Gastroesophageal sphincter (tissue), 4 donors: ENCODE results near the gene BPIFA1. TPM values are rescaled to one million over a fixed set of nuclear protein-coding genes. Genes with fewer than 3 reads are reported as not detected.

Source experiments
- ATAC-seq: fragments of 150-250 bp; one replicate; pipeline ENCODE4 v1.9.1; 2016; ENCODE audit warnings: mild to moderate bottlenecking, moderate library complexity
- H3K27ac ChIP-seq, 4 donors: fragments of 200-600 bp; sonication (generic) in 3 of 4; 1 replicate in 3 of 4; 2 replicates in 1 of 4; pipeline ENCODE4 v1.5.1; 2016 to 2019
- H3K27me3 ChIP-seq: fragments of 200-600 bp; sonication (generic); one replicate; pipeline ENCODE4 v1.5.1; 2019
- H3K36me3 ChIP-seq, 2 donors: fragments of 200-600 bp; sonication (generic); one replicate each; pipeline ENCODE4 v1.5.1; 2019; ENCODE audit warnings: control low read depth in 1 of 2
- H3K4me1 ChIP-seq, 3 donors: fragments of 200-600 bp; sonication (generic); 1 replicate in 2 of 3; 2 replicates in 1 of 3; pipeline ENCODE4 v1.5.1; 2016 to 2019; ENCODE audit warnings: control low read depth in 2 of 3
- H3K4me3 ChIP-seq, 2 donors: fragments of 200-600 bp; sonication (generic); one replicate each; pipeline ENCODE4 v1.5.1; 2019; ENCODE audit warnings: mild to moderate bottlenecking in 1 of 2, moderate library complexity in 1 of 2
- H3K9me3 ChIP-seq, 3 donors: fragments of 200-600 bp; sonication (generic); one replicate each; pipeline ENCODE4 v1.5.1; 2017 to 2019; ENCODE audit warnings: control low read depth in 2 of 3
- EP300 ChIP-seq: sonication (generic); formaldehyde crosslinking; IDR thresholded peaks from one replicate; pipeline ENCODE4 v1.6.1; 2017; ENCODE audit warnings: antibody characterized with exemption, mild to moderate bottlenecking
- POLR2A ChIP-seq, 2 donors: fragments of 450-650 bp; IDR thresholded peaks; one replicate each; pipeline ENCODE4 v1.6.1; 2017; ENCODE audit warnings: antibody characterized with exemption in 2 of 2, mild to moderate bottlenecking in 2 of 2, moderate library complexity in 1 of 2
- POLR2AphosphoS5 ChIP-seq: sonication (generic); formaldehyde crosslinking; IDR thresholded peaks from one replicate; pipeline ENCODE4 v1.6.1; 2017; ENCODE audit warnings: antibody characterized with exemption
- WGBS, 2 donors: methylation state at CpG; one replicate each; pipeline ENCODE4 v1.1.5; 2018; ENCODE audit warnings: low coverage in 1 of 2; 5-methylcytosine and 5-hydroxymethylcytosine counted together
- total RNA-seq, 4 donors: library from RNA; depleted of rRNA; stranded (reverse); fragments of >200 nt; gene quantifications; one replicate each; pipeline ENCODE4 v1.1.0, GENCODE V29; 2016
- TF ChIP-seq, protein P1 (sequence below), 4 experiments: fragments of 200-600 bp in 2 of 4; fragments of 450-650 bp in 2 of 4; sonication (generic) in 1 of 4; IDR thresholded peaks; one replicate each; pipeline ENCODE4 v1.5.1; 2017 to 2019; ENCODE audit warnings: antibody characterized with exemption in 4 of 4, mild to moderate bottlenecking in 2 of 4, moderate library complexity in 2 of 4

The BPIFA1 gene
- total RNA-seq, 4 donors from 2014 or later = not detected

DNA sequence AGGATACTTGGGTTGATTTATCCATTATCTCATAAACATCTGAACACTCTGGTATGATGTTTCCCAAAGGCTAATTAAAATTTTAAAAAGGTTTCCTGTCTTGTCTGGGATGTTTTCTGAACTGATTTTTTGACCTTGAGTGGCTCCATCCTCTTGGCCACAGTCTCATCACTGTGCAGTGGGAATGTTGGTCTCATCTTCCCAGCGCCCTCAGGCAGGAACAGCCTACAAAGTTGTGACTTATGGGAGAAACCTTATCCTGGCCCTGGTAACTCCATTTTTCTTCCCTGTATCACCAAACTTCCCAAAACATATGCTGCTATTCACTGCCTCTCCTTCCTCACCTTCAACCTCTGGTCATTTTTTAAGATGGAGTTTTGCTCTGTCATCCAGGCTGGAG is 25.4 kb upstream of the BPIFA1 start:
- Histone ChIP-seq H3K27me3 (peaks cover 66% of the 10 kb centered on the region), H3K4me3 (no peak overlapping the region), H3K27ac (no peak overlapping the region), H3K9me3 (no peaks in the 10 kb centered on the region), H3K36me3 (no peaks in the 10 kb centered on the region), H3K4me1 (no peaks in the 10 kb centered on the region)
- WGBS, 2 donors = 53 to 60% methylated on average over 1 of the region's 1 CpG
- no peak for ATAC-seq
- TF ChIP-seq POLR2AphosphoS5 (no peak), EP300 (no peak), POLR2A (IDR thresholded peaks at IDR 0.05) (no peak)

DNA sequence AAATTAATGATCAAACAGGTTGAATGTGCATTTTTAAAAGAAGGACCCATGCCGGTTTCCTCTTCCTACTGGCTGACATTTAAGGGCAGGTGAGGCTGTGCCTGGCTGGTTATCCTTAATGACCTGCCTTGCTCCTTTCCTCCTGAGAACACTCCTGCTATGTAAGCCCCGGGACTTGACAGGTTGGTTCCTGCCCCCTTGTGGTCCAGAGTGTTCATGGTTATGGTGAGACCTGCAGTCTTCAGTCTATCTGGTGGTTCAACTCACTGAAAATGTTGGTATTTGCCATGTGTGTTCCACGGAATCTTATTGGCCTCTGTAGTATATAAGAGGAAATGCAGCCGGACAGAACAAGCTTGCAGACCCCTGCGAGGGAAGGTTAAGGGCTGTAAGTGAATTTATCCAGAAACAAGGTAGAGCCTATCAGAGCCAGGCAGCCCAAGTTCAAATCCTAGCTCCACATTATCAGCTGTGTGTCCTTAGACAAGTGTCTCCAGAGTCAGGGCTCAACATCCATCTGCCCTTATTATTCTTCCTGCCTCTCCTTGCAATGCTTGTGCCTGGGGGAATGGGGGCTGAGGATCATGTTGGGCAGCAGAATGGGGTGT is 23.9 kb upstream of the BPIFA1 start:
- Histone ChIP-seq H3K36me3 (no peaks in the 10 kb centered on the region), H3K9me3 (no peaks in the 10 kb centered on the region), H3K27me3 (peaks cover 68% of the 10 kb centered on the region), H3K27ac (no peak overlapping the region), H3K4me1 (no peaks in the 10 kb centered on the region), H3K4me3 (no peak overlapping the region)
- TF ChIP-seq, protein P1, sequence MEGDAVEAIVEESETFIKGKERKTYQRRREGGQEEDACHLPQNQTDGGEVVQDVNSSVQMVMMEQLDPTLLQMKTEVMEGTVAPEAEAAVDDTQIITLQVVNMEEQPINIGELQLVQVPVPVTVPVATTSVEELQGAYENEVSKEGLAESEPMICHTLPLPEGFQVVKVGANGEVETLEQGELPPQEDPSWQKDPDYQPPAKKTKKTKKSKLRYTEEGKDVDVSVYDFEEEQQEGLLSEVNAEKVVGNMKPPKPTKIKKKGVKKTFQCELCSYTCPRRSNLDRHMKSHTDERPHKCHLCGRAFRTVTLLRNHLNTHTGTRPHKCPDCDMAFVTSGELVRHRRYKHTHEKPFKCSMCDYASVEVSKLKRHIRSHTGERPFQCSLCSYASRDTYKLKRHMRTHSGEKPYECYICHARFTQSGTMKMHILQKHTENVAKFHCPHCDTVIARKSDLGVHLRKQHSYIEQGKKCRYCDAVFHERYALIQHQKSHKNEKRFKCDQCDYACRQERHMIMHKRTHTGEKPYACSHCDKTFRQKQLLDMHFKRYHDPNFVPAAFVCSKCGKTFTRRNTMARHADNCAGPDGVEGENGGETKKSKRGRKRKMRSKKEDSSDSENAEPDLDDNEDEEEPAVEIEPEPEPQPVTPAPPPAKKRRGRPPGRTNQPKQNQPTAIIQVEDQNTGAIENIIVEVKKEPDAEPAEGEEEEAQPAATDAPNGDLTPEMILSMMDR (IDR thresholded peaks at IDR 0.05) = no peak
- TF ChIP-seq POLR2AphosphoS5 (no peak), POLR2A (IDR thresholded peaks at IDR 0.05) (no peak)
- no peak for ATAC-seq
- 0 to 4% methylated on average over 2 of the region's 5 CpGs for WGBS, 2 donors

DNA sequence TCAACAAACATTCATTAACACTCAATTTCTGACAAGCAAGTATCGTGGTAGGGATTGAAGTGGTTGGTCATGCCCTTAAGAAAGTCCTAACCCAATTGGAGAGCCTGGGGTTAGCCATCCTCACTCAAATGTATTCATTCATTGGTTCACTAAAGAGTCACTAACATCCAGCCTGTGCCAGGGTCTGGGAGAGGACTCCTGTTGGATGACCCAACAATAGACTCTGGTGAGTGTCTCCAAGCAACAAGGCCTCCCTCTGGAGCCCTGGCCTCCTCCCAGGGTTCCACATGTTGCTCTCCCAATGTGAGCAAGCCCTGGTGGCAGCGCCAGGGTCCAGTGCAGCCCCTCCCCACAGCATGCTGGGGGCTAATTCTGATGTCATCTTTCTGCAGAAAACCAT is 18.7 kb upstream of the BPIFA1 start, which contains the start of gene BPIFA3:
Gene BPIFA3 (plus strand): TSS at position 301 of the 400 bp plus-strand sequence. CDS start 185 bp downstream, outside the sequence.
- no peak for ATAC-seq
- no peaks in the 10 kb centered on the region for H3K36me3 ChIP-seq
- no peaks in the 10 kb centered on the region for H3K9me3 ChIP-seq
- WGBS, 2 donors = 100% methylated on average over 1 of the region's 2 CpGs; no CpG with 5 or more reads in 1 of the 2 donors
- no peak within 1 kb of the TSS for H3K27ac ChIP-seq
- H3K27me3 ChIP-seq = peaks cover 46% of the 10 kb centered on the region
- TF ChIP-seq, protein P1 (IDR thresholded peaks at IDR 0.05) = no peak
- TF ChIP-seq EP300 = no peak
- TF ChIP-seq POLR2AphosphoS5 = no peak
- H3K4me1 ChIP-seq = no peaks in the 10 kb centered on the region
- no peak within 1 kb of the TSS for H3K4me3 ChIP-seq

DNA sequence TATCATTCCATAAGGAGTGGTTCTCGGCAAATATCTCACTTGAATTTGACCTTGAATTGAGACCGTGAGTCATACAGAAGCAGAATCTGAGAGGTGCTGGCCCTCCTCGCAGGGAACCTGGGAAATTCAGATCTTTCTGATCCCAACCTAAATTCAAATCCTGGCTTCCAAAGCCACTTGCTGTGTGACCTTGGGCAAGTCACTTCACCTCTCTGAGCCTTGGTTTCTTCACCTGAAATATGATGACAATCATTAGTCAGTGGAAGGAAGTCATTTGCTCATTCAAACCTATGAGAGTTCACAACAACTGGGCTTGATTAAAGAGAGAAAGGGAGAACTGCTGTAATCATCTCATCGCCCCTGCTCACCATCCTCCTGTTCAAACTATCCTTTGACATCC is 11.4 kb upstream of the BPIFA1 start:
- TF ChIP-seq, protein P1 (IDR thresholded peaks at IDR 0.05) = no peak
- no peak for TF ChIP-seq EP300
- TF ChIP-seq POLR2A (IDR thresholded peaks at IDR 0.05) = no peak
- no peak for TF ChIP-seq POLR2AphosphoS5
- ATAC-seq = no peak
- Histone ChIP-seq H3K27me3 (peaks cover 37% of the 10 kb centered on the region), H3K27ac (no peak overlapping the region), H3K9me3 (no peaks in the 10 kb centered on the region), H3K4me3 (no peak overlapping the region), H3K36me3 (no peaks in the 10 kb centered on the region), H3K4me1 (no peaks in the 10 kb centered on the region)
- 82 to 92% methylated on average over 4 of the region's 4 CpGs for WGBS, 2 donors

DNA sequence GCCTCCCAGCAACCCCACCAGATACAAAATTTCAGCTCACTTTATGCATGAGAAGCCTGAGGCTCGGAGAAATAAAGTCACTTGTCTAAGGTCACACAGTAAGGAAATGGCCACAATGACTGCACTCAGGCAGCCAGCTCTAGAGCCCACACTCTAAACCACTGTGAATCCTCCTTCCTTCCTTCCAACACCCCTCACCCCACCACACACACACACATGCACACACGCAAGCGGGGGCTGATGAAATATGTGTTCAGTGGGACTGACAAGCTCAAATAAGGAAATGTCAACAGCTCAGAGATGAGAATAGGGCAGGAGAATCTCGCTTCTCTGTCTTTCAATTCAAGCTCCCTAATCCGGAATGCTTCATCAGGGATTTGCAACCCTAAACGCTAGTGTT is 6.0 kb upstream of the BPIFA1 start:
- ATAC-seq = no peak
- Histone ChIP-seq H3K27ac (no peak overlapping the region), H3K36me3 (no peaks in the 10 kb centered on the region), H3K9me3 (no peaks in the 10 kb centered on the region), H3K4me1 (no peaks in the 10 kb centered on the region), H3K4me3 (no peak overlapping the region), H3K27me3 (peaks cover 68% of the 10 kb centered on the region)
- TF ChIP-seq, protein P1 (IDR thresholded peaks at IDR 0.05) = no peak
- TF ChIP-seq POLR2A (IDR thresholded peaks at IDR 0.05) (no peak), POLR2AphosphoS5 (no peak), EP300 (no peak)
- WGBS, 2 donors = 36 to 73% methylated on average over 2 of the region's 6 CpGs
